GM12878 (cell line): Measurements from ENCODE around the gene PSMG3. TPM values are rescaled to one million over a fixed set of nuclear protein-coding genes. Genes with fewer than 3 reads are reported as not detected.

Experiments used
- ATAC-seq: fragments of 200-7000 bp; cut with Tn5 transposase; 3 replicates; pipeline ENCODE4 v1.9.1; 2020; ENCODE audit warnings: mild to moderate bottlenecking, moderate library complexity
- BruUV-seq: library from RNA; stranded (reverse); fragments of 400-500 nt; replicated peaks from 2 replicates; lab custom pipeline; 2021; lab: Mats Ljungman, UMichigan
- CTCF ChIA-PET: fragments of 300-600 bp; sonication (Branson Sonifier 250); formaldehyde crosslinking; extraction: SDS; loops from one replicate; lab custom pipeline; 2021; ENCODE audit warnings: inconsistent platforms; lab: Yijun Ruan, JAX
- POLR2A ChIA-PET: fragments of 350-600 bp; formaldehyde crosslinking; extraction: SDS; loops from one replicate; lab custom pipeline; 2021; ENCODE audit warnings: inconsistent platforms; lab: Charles Lee
- RAD21 ChIA-PET: fragments of 300-600 bp; sonication (Branson Sonifier 250); formaldehyde crosslinking; loops from one replicate; lab custom pipeline; 2023; ENCODE audit warnings: antibody characterized with exemption; ENCODE audit not compliant: unreplicated experiment; lab: Charles Lee
- SMC1A ChIA-PET: fragments of 300-600 bp; sonication (Branson Sonifier 250); formaldehyde crosslinking; loops from one replicate; lab custom pipeline; 2023; ENCODE audit not compliant: unreplicated experiment, uncharacterized antibody; lab: Charles Lee
- DNase-seq: peaks from one replicate; pipeline ENCODE4 v3.0.0-alpha.2; 2011; ENCODE audit warnings: low read depth, low spot score
- FAIRE-seq: peaks from 3 replicates; lab custom pipeline; 2011; peaks lifted over from hg19 to GRCh38; lab: Jason Lieb, UNC
- H2AFZ ChIP-seq: 2 replicates; pipeline ENCODE4 v1.6.0; 2011; ENCODE audit warnings: low read depth, low read length, control low read depth; ENCODE audit not compliant: control insufficient read depth
- H3K27ac ChIP-seq: 2 replicates; pipeline ENCODE4 v1.5.1; 2011; ENCODE audit warnings: control low read depth; ENCODE audit not compliant: control insufficient read depth, insufficient read depth
- H3K27me3 ChIP-seq, 2 experiments: replicated peaks in 1 of 2; 2 replicates each; pipeline versions ENCODE4 v1.6.0 to v1.6.1; 2011; ENCODE audit warnings: low read length in 1 of 2; ENCODE audit not compliant: control insufficient read depth in 2 of 2, insufficient read depth in 2 of 2
- H3K36me3 ChIP-seq, 2 experiments: 2 replicates each; pipeline ENCODE4 v1.5.1; 2011; ENCODE audit warnings: low read length in 1 of 2; ENCODE audit not compliant: control insufficient read depth in 2 of 2, insufficient read depth in 2 of 2
- H3K4me1 ChIP-seq: 2 replicates; pipeline ENCODE4 v1.6.1; 2011; ENCODE audit warnings: mild to moderate bottlenecking, low read length, moderate library complexity, mixed read lengths; ENCODE audit not compliant: control insufficient read depth, insufficient read depth
- H3K4me2 ChIP-seq: 2 replicates; pipeline ENCODE4 v1.6.0; 2011; ENCODE audit warnings: control low read depth; ENCODE audit not compliant: control insufficient read depth, insufficient read depth
- H3K4me3 ChIP-seq: fragments of 200-600 bp; sonication (generic); 2 replicates; pipeline ENCODE4 v1.5.1; 2016
- H3K79me2 ChIP-seq: 2 replicates; pipeline ENCODE4 v1.6.0; 2011; ENCODE audit warnings: low read length; ENCODE audit not compliant: control insufficient read depth, insufficient read depth
- H3K9ac ChIP-seq: 2 replicates; pipeline ENCODE4 v1.8.0; 2011; ENCODE audit warnings: low read length, control low read depth, mixed read lengths; ENCODE audit not compliant: control insufficient read depth, insufficient read depth
- H3K9me3 ChIP-seq: replicated peaks from 3 replicates; pipeline ENCODE4 v1.5.1; 2011; ENCODE audit warnings: mild to moderate bottlenecking, low read length; ENCODE audit not compliant: control insufficient read depth, insufficient read depth
- H4K20me1 ChIP-seq: 2 replicates; pipeline ENCODE4 v1.6.0; 2011; ENCODE audit not compliant: control insufficient read depth, insufficient read depth
- IRF5 ChIP-seq: fragments of 450-650 bp; IDR thresholded peaks from 2 replicates; pipeline ENCODE4 v1.6.1; 2017; ENCODE audit warnings: borderline replicate concordance
- MEF2A ChIP-seq: IDR thresholded peaks from 2 replicates; pipeline ENCODE4 v1.6.1; 2011; ENCODE audit warnings: low read depth, mild to moderate bottlenecking, low read length, moderate library complexity; ENCODE audit not compliant: insufficient read depth
- NKRF ChIP-seq: fragments of 450-650 bp; conservative IDR thresholded peaks from 2 replicates; pipeline ENCODE4 v1.6.1; 2017; ENCODE audit warnings: mild to moderate bottlenecking, moderate library complexity
- RCOR1 ChIP-seq: conservative IDR thresholded peaks from 2 replicates; pipeline ENCODE4 v1.6.1; 2012; ENCODE audit warnings: low read depth, low read length, improper control_type of control experiment
- REST ChIP-seq: IDR thresholded peaks from 2 replicates; pipeline ENCODE4 v1.6.1; 2012; ENCODE audit warnings: mild to moderate bottlenecking, low read depth, low read length
- ZSCAN29 ChIP-seq: fragments of 450-650 bp; IDR thresholded peaks from 2 replicates; pipeline ENCODE4 v1.6.1; 2017; ENCODE audit warnings: mild to moderate bottlenecking, moderate library complexity
- WGBS: methylation state at CpG from one replicate; pipeline ENCODE4 v1.1.6; 2016; ENCODE audit warnings: low lambda C conversion rate; ENCODE audit not compliant: insufficient replicate concordance, insufficient coverage; ENCODE audit errors: missing lambda C conversion rate; 5-methylcytosine and 5-hydroxymethylcytosine counted together
- in situ Hi-C: fragments of 300-500 bp; cut with MboI; formaldehyde crosslinking; loops from 9 replicates; pipeline ENCODE4 v1.14.3; 2018; ENCODE audit warnings: mixed read lengths
- intact Hi-C: fragments of 100-400 bp; cut with micrococcal nuclease; formaldehyde crosslinking; loops from one replicate; pipeline ENCODE4 v1.14.2; 2022; ENCODE audit not compliant: unreplicated experiment
- polyA plus RNA-seq, 11 experiments: library from polyadenylated mRNA; depleted of rRNA in 4 of 11; unstranded in 6 of 11; stranded (reverse) in 5 of 11; fragments of >200 nt; fragmentation: Nextera tagmentation in 4 of 11; fragmentation: Illumina TruSeq in 1 of 11; extraction: Ambion mirVana in 4 of 11; extraction: Trizol in 1 of 11; gene quantifications; 1 replicate in 1 of 11; 2 replicates in 10 of 11; pipeline versions ENCODE4 v1.2.1 to v1.2.3, GENCODE V29; 2011 to 2016; ENCODE audit warnings: inconsistent platforms in 2 of 11, missing spikeins in 2 of 11, low read depth in 1 of 11
- total RNA-seq, 4 experiments: library from RNA; depleted of rRNA in 3 of 4; stranded (reverse); fragments of >200 nt in 3 of 4; fragmentation: Illumina TruSeq in 1 of 4; extraction: Trizol in 1 of 4; gene quantifications; 2 replicates each; pipeline versions ENCODE4 v1.2.1 to v1.2.3, GENCODE V29; 2013 to 2021

PSMG3 gene
- total and polyA plus RNA-seq, 10 of the 15 experiments (the other 5 are each of a cell fraction or from before 2014, with no cell fraction given), result 23.9 to 115 (median 60.6) TPM

GRCh38 chr7:1557006-1557405, 12.8 kb downstream of the PSMG3 start:
- WGBS, result 87% methylated on average over 7 of the region's 7 CpGs
- H3K4me3 ChIP-seq, result no peak overlapping the region
- RAD21 ChIA-PET, result no interaction called here
- BruUV-seq, result no TSS peak
- TF ChIP-seq RCOR1 (no peak), NKRF (no peak), MEF2A (no peak), IRF5 (no peak), ZSCAN29 (no peak), REST (no peak)
- TF ChIP-seq, all 136 proteins: peak for 0
- in situ Hi-C loops, result no loop called here
- ChIA-PET POLR2A (no interaction called here), SMC1A (interaction anchor here (1.1 kb wide), 1 partner anchor 51 kb away, joined by 4 read pairs; no protein-coding TSS in a partner anchor), CTCF (interaction anchor here (0.6 kb wide), 1 partner anchor 44 kb away, joined by 3 read pairs; no protein-coding TSS in a partner anchor)
- H3K36me3 ChIP-seq, result no peaks in the 10 kb centered on the region
- ATAC-seq (no peak), DNase-seq (no peak), FAIRE-seq (no peak)
- H3K79me2 ChIP-seq, result no peaks in the 10 kb centered on the region
- H3K4me2 ChIP-seq, result no peak overlapping the region
- no peaks in the 10 kb centered on the region for H4K20me1 ChIP-seq
- H3K4me1 ChIP-seq, result no peaks in the 10 kb centered on the region
- H2AFZ ChIP-seq, result no peak overlapping the region
- H3K9ac ChIP-seq, result no peak overlapping the region
- intact Hi-C loops, result no loop called here
- no peak overlapping the region for H3K27ac ChIP-seq
- no peaks in the 10 kb centered on the region for H3K27me3 ChIP-seq
- H3K9me3 ChIP-seq, result no peaks in the 10 kb centered on the region
